Neural cell (in vitro differentiated cells): Measurements from ENCODE around the gene RGS5. TPM values are rescaled to one million over a fixed set of nuclear protein-coding genes. Genes with fewer than 3 reads are reported as not detected.

Source experiments
- H2AFZ ChIP-seq: fragments of 200-600, 300-800 bp; sonication (generic), shearing (Covaris generic); 2 replicates; pipeline ENCODE4 v1.6.0; 2014; ENCODE audit warnings: low read depth, mild to moderate bottlenecking, antibody characterized with exemption, low read length, moderate library complexity
- H3F3A ChIP-seq: fragments of 200-600 bp; shearing (Covaris generic); 2 replicates; pipeline ENCODE4 v1.6.1; 2016; ENCODE audit warnings: mild to moderate bottlenecking, moderate library complexity, mixed read lengths, antibody characterized with exemption, low read length; ENCODE audit not compliant: insufficient read depth, poor library complexity, severe bottlenecking
- H3K27ac ChIP-seq: fragments of 200-600, 300-800 bp; sonication (generic), shearing (Covaris generic); 2 replicates; pipeline ENCODE4 v1.5.1; 2014; ENCODE audit warnings: mild to moderate bottlenecking, low read length, moderate library complexity
- H3K27me3 ChIP-seq: fragments of 300-800, 200-600 bp; sonication (generic), shearing (Covaris generic); 2 replicates; pipeline ENCODE4 v1.6.0; 2014; ENCODE audit warnings: mild to moderate bottlenecking, low read depth, low read length, moderate library complexity; ENCODE audit not compliant: insufficient read depth
- H3K36me3 ChIP-seq: fragments of 300-800, 200-600 bp; sonication (generic), shearing (Covaris generic); 2 replicates; pipeline ENCODE4 v1.5.1; 2014; ENCODE audit warnings: mild to moderate bottlenecking, antibody characterized with exemption, low read length, moderate library complexity; ENCODE audit not compliant: insufficient read depth
- H3K4me2 ChIP-seq: fragments of 300-800, 200-600 bp; sonication (generic), shearing (Covaris generic); 2 replicates; pipeline ENCODE4 v1.6.0; 2014; ENCODE audit warnings: mild to moderate bottlenecking, low read length
- H3K4me3 ChIP-seq: fragments of 300-800, 200-600 bp; sonication (generic), shearing (Covaris generic); 2 replicates; pipeline ENCODE4 v1.5.1; 2014; ENCODE audit warnings: mild to moderate bottlenecking, low read length, moderate library complexity
- H3K79me2 ChIP-seq: fragments of 200-600 bp; shearing (Covaris generic); replicated peaks from 2 replicates; pipeline ENCODE4 v1.6.0; 2014; ENCODE audit warnings: mild to moderate bottlenecking, low read length, moderate library complexity; ENCODE audit not compliant: insufficient read depth
- H3K9ac ChIP-seq: fragments of 300-800, 200-600 bp; sonication (generic), shearing (Covaris generic); 2 replicates; pipeline ENCODE4 v1.6.1; 2016; ENCODE audit warnings: mild to moderate bottlenecking, low read length, mixed read lengths
- H3K9me2 ChIP-seq: fragments of 200-600 bp; shearing (Covaris generic); 2 replicates; pipeline ENCODE4 v1.6.1; 2016; ENCODE audit warnings: mild to moderate bottlenecking, low read length, mixed read lengths; ENCODE audit not compliant: insufficient read depth
- H3K9me3 ChIP-seq: fragments of 200-600, 300-800 bp; sonication (generic), shearing (Covaris generic); 2 replicates; pipeline ENCODE4 v1.6.1; 2016; ENCODE audit warnings: mild to moderate bottlenecking, mixed run types, low read length, moderate library complexity, mixed read lengths
- H4K20me1 ChIP-seq: fragments of 200-600 bp; shearing (Covaris generic); 2 replicates; pipeline ENCODE4 v1.6.1; 2016; ENCODE audit warnings: mild to moderate bottlenecking, mixed run types; ENCODE audit not compliant: insufficient read depth
- CTCF ChIP-seq: fragments of 450-650 bp; IDR thresholded peaks from 2 replicates; pipeline ENCODE4 v1.5.1; 2014; ENCODE audit warnings: antibody characterized with exemption, mild to moderate bottlenecking, moderate library complexity; ENCODE audit not compliant: poor library complexity, severe bottlenecking
- EP300 ChIP-seq: fragments of 450-650 bp; conservative IDR thresholded peaks from 2 replicates; pipeline ENCODE4 v1.6.1; 2014; ENCODE audit warnings: antibody characterized with exemption, mild to moderate bottlenecking, moderate library complexity; ENCODE audit not compliant: poor library complexity, severe bottlenecking
- EZH2 ChIP-seq: fragments of 200-600, 300-800 bp; shearing (Covaris generic), sonication (generic); IDR thresholded peaks from 2 replicates; pipeline ENCODE4 v1.6.1; 2014; ENCODE audit warnings: antibody characterized with exemption, low read length, borderline replicate concordance, mild to moderate bottlenecking; ENCODE audit not compliant: insufficient read depth, poor library complexity, severe bottlenecking
- MXI1 ChIP-seq: fragments of 450-650 bp; conservative IDR thresholded peaks from 2 replicates; pipeline ENCODE4 v1.6.1; 2014; ENCODE audit warnings: antibody characterized with exemption, mild to moderate bottlenecking; ENCODE audit not compliant: poor library complexity, severe bottlenecking
- POLR2AphosphoS5 ChIP-seq: IDR thresholded peaks from 2 replicates; pipeline ENCODE4 v1.6.1; 2012
- RAD21 ChIP-seq: fragments of 450-650 bp; conservative IDR thresholded peaks from 2 replicates; pipeline ENCODE4 v1.6.1; 2014; ENCODE audit warnings: antibody characterized with exemption, mild to moderate bottlenecking, moderate library complexity
- REST ChIP-seq: IDR thresholded peaks from 2 replicates; pipeline ENCODE4 v1.6.1; 2012; ENCODE audit warnings: borderline replicate concordance
- SMC3 ChIP-seq: fragments of 450-650 bp; conservative IDR thresholded peaks from 2 replicates; pipeline ENCODE4 v1.6.1; 2014; ENCODE audit warnings: antibody characterized with exemption, mild to moderate bottlenecking, moderate library complexity; ENCODE audit not compliant: poor library complexity
- TAF1 ChIP-seq: IDR thresholded peaks from 2 replicates; pipeline ENCODE4 v1.6.1; 2012; ENCODE audit warnings: low read depth
- polyA plus RNA-seq: library from polyadenylated mRNA; depleted of rRNA; stranded (reverse); fragments of >200 nt; gene quantifications from 2 replicates; pipeline ENCODE4 v1.2.3, GENCODE V29; 2014

The RGS5 gene
- polyA plus RNA-seq, 1 donor from 2014 or later: 6.5 TPM

GRCh38 chr1:163093169-163093568 lies 109.5 kb downstream of the RGS5 start:
- Histone ChIP-seq H4K20me1 (no peaks in the 10 kb centered on the region), H3K79me2 (no peaks in the 10 kb centered on the region), H3K9ac (no peak overlapping the region), H3K9me2 (no peaks in the 10 kb centered on the region), H3K27ac (no peak overlapping the region), H3K4me3 (no peak overlapping the region), H3K36me3 (no peaks in the 10 kb centered on the region), H3K9me3 (no peaks in the 10 kb centered on the region), H3K4me2 (no peak overlapping the region), H2AFZ (no peak overlapping the region), H3K27me3 (no peaks in the 10 kb centered on the region), H3F3A (no peaks in the 10 kb centered on the region)
- no peak for TF ChIP-seq MXI1
- no peak for TF ChIP-seq EZH2
- TF ChIP-seq TAF1: no peak
- no peak for TF ChIP-seq EP300
- TF ChIP-seq REST: no peak
- TF ChIP-seq POLR2AphosphoS5: no peak
- no peak for TF ChIP-seq CTCF
- TF ChIP-seq RAD21: no peak
- no peak for TF ChIP-seq SMC3

Other genes with a start within 250 kb of the RGS5 start
- gene RGS4, start 133.6 kb downstream of the RGS5 start, polyA plus RNA-seq: 0.86 and 1.6 TPM in 2 replicates
- gene NUF2, start 119.0 kb upstream of the RGS5 start, polyA plus RNA-seq: 2.2 and 2.8 TPM in 2 replicates